HCT116 (cell line): ENCODE measurements around the gene FSCN2.

Experiments used
- CEBPB ChIP-seq: IDR thresholded peaks from 2 replicates; pipeline ENCODE4 v1.6.1; 2012; ENCODE audit warnings: low read depth
- EZH2 ChIP-seq: fragments of 200-600 bp; sonication (generic); IDR thresholded peaks from 2 replicates; pipeline ENCODE4 v1.6.1; 2017; ENCODE audit warnings: antibody characterized with exemption, mixed run types
- JUND ChIP-seq: IDR thresholded peaks from 2 replicates; pipeline ENCODE4 v1.6.1; 2012
- POLR2A ChIP-seq: IDR thresholded peaks from 2 replicates; pipeline ENCODE4 v1.7.0; 2011; ENCODE audit warnings: borderline replicate concordance; ENCODE audit not compliant: insufficient read depth, insufficient read length; ENCODE audit errors: extremely low read depth
- RAD21 ChIP-seq: IDR thresholded peaks from 2 replicates; pipeline ENCODE4 v1.6.1; 2012; ENCODE audit warnings: low read depth, mild to moderate bottlenecking
- SIN3A ChIP-seq: IDR thresholded peaks from 2 replicates; pipeline ENCODE4 v1.6.1; 2012; ENCODE audit warnings: low read depth
- ZNF274 ChIP-seq: fragments of 200-500 bp; sonication (Bioruptor generic); IDR thresholded peaks from 2 replicates; pipeline ENCODE4 v1.6.1; 2014; ENCODE audit warnings: mild to moderate bottlenecking, low read depth, low read length, inconsistent platforms
- TF ChIP-seq, protein P1 (sequence below), 3 experiments: fragments of 200-600 bp in 1 of 3; sonication (generic) in 1 of 3; IDR thresholded peaks in 2 of 3; conservative IDR thresholded peaks in 1 of 3; 2 replicates each; pipeline ENCODE4 v1.5.1; 2012 to 2017; ENCODE audit warnings: low read depth in 2 of 3, low read length in 2 of 3, antibody characterized with exemption in 1 of 3, borderline replicate concordance in 1 of 3, control low read depth in 1 of 3, mild to moderate bottlenecking in 1 of 3, mixed read lengths in 1 of 3, mixed run types in 1 of 3, moderate library complexity in 1 of 3; ENCODE audit not compliant: insufficient read depth in 1 of 3
- TF ChIP-seq, protein P2 (sequence below): IDR thresholded peaks from 2 replicates; pipeline ENCODE4 v1.6.1; 2012; ENCODE audit warnings: low read depth
- TF ChIP-seq, protein P3 (sequence below): IDR thresholded peaks from 2 replicates; pipeline ENCODE4 v1.6.1; 2012

DNA sequence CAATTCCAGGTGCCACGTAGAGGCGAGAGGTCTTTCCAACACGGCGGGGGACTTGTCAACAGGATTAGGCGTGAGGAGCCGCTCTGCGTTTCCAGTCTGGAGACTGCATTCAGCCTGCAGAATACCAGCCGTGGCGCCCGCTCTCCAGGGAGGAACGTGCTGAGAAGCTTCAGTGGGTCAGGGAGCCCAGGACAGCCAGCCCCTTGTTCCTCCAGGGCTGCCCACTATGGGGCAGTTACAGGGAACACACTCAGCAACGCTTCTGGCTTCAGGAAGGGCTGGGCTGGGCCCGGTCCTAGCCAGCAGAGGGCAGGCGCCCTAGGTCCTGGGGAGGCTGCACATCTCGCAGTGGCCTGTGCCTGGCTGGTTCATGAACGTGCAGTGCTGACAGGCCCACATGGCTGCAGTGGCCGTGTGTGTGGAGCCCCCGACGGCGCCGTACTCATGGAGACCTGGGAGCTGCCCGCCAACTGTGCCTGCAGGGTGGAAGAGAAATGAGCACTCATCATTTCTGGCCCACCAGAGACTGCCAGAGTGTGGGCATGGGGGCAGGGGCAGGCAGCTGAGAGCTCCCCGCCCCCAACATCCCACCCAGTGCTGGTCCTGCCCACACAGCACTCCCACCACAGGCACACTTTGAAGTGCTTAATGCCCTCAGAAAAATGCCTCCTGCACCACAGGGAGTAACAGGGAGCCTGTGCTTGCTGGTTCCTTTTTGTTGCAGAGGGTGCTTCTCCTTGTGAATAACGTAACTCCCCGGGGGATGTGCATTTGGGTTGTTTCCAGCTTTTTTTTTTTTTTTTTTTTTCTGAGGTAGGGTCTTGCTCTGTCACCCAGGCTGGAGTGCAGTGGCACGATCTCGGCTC lies 31.0 kb downstream of the FSCN2 start:
- TF ChIP-seq, protein P1, sequence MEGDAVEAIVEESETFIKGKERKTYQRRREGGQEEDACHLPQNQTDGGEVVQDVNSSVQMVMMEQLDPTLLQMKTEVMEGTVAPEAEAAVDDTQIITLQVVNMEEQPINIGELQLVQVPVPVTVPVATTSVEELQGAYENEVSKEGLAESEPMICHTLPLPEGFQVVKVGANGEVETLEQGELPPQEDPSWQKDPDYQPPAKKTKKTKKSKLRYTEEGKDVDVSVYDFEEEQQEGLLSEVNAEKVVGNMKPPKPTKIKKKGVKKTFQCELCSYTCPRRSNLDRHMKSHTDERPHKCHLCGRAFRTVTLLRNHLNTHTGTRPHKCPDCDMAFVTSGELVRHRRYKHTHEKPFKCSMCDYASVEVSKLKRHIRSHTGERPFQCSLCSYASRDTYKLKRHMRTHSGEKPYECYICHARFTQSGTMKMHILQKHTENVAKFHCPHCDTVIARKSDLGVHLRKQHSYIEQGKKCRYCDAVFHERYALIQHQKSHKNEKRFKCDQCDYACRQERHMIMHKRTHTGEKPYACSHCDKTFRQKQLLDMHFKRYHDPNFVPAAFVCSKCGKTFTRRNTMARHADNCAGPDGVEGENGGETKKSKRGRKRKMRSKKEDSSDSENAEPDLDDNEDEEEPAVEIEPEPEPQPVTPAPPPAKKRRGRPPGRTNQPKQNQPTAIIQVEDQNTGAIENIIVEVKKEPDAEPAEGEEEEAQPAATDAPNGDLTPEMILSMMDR (IDR thresholded peaks at IDR 0.05 in 2 of 3, conservative IDR thresholded peaks at IDR 0.05 in 1 of 3; ENCODE audit: borderline replicate concordance in 1 of 3, insufficient read depth in 1 of 3, low read depth in 2 of 3, low read length in 2 of 3) = peak in 2 of 3 experiments; percentile 30 to 32; a peak in 4 of 6 replicates
- TF ChIP-seq SIN3A (no peak), POLR2A (no peak), RAD21 (no peak), JUND (no peak), EZH2 (no peak), ZNF274 (no peak), CEBPB (no peak)
- TF ChIP-seq, protein P2, sequence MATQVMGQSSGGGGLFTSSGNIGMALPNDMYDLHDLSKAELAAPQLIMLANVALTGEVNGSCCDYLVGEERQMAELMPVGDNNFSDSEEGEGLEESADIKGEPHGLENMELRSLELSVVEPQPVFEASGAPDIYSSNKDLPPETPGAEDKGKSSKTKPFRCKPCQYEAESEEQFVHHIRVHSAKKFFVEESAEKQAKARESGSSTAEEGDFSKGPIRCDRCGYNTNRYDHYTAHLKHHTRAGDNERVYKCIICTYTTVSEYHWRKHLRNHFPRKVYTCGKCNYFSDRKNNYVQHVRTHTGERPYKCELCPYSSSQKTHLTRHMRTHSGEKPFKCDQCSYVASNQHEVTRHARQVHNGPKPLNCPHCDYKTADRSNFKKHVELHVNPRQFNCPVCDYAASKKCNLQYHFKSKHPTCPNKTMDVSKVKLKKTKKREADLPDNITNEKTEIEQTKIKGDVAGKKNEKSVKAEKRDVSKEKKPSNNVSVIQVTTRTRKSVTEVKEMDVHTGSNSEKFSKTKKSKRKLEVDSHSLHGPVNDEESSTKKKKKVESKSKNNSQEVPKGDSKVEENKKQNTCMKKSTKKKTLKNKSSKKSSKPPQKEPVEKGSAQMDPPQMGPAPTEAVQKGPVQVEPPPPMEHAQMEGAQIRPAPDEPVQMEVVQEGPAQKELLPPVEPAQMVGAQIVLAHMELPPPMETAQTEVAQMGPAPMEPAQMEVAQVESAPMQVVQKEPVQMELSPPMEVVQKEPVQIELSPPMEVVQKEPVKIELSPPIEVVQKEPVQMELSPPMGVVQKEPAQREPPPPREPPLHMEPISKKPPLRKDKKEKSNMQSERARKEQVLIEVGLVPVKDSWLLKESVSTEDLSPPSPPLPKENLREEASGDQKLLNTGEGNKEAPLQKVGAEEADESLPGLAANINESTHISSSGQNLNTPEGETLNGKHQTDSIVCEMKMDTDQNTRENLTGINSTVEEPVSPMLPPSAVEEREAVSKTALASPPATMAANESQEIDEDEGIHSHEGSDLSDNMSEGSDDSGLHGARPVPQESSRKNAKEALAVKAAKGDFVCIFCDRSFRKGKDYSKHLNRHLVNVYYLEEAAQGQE = no peak
- TF ChIP-seq, protein P3, sequence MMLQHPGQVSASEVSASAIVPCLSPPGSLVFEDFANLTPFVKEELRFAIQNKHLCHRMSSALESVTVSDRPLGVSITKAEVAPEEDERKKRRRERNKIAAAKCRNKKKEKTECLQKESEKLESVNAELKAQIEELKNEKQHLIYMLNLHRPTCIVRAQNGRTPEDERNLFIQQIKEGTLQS = no peak
